GM12891 (cell line): ENCODE measurements around the gene TMEM41B.

Experiments
- PAX5 ChIP-seq: IDR thresholded peaks from 2 replicates; pipeline ENCODE4 v1.6.1; 2011; ENCODE audit warnings: low read length, moderate library complexity, mild to moderate bottlenecking; ENCODE audit not compliant: insufficient read depth, severe bottlenecking
- POLR2A ChIP-seq: IDR thresholded peaks from 2 replicates; pipeline ENCODE4 v1.6.1; 2011; ENCODE audit warnings: low read depth, low read length, control low read depth
- POLR2AphosphoS5 ChIP-seq: IDR thresholded peaks from 2 replicates; pipeline ENCODE4 v1.6.1; 2011; ENCODE audit warnings: low read depth, low read length, control low read depth
- SPI1 ChIP-seq: IDR thresholded peaks from 2 replicates; pipeline ENCODE4 v1.6.1; 2011; ENCODE audit warnings: low read depth, low read length, control low read depth
- TAF1 ChIP-seq: IDR thresholded peaks from 2 replicates; pipeline ENCODE4 v1.6.1; 2011; ENCODE audit warnings: low read depth, low read length, control low read depth

GRCh38 chr11:9232482-9232881 lies 81.9 kb downstream of the TMEM41B start:
- TF ChIP-seq POLR2A (no peak), POLR2AphosphoS5 (no peak), SPI1 (no peak), TAF1 (no peak), PAX5 (no peak)
